ENCODE results near the gene VIT.

DNA sequence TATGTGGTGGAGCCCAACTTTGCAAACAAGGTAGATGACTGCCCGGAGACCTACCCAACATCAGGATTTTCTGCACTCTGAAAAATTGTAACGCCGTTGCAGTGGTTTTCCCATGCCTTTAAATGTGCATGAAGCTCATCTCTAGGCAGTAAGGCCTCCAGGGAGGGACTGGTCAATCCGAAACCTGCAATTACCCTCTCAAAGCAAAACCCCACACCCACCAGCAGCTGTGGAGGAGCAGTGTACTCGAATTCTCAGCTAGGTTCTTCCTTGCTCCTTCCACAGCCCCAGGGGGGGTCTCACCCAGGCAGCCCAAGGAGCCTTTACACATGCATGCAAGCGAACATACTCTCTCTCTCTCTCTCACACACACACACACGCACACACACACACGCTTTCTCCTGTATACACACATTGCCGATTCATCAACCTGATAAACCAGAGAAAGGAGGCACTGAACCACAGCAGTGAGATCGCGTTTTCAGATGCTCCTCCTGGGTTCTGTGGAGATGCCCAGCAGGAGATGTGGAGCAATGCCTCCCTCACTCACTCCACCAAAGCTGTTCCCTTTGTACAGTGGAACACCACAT is 109.2 kb downstream of the VIT start:
- TF ChIP-seq CTCF (IDR thresholded peaks at IDR 0.05) (no peak), POLR2A (IDR thresholded peaks at IDR 0.05) (no peak), POLR2AphosphoS5 (IDR thresholded peaks at IDR 0.05) (no peak)

Measured in prostate gland (tissue), 2 donors.